SU-DHL-6 (cell line): ENCODE measurements around the gene SLC29A2.

Experiments used
- H2AFZ ChIP-seq: fragments of 200-600 bp; sonication (generic); 2 replicates; pipeline ENCODE4 v1.6.1; 2014; ENCODE audit warnings: low read depth, mild to moderate bottlenecking, moderate library complexity, mixed read lengths, antibody characterized with exemption, low read length; ENCODE audit not compliant: severe bottlenecking
- H3F3A ChIP-seq: fragments of 200-600 bp; shearing (Covaris generic); 2 replicates; pipeline ENCODE4 v1.6.0; 2016; ENCODE audit warnings: antibody characterized with exemption, mild to moderate bottlenecking; ENCODE audit not compliant: insufficient read depth
- H3K27ac ChIP-seq: fragments of 200-600 bp; sonication (generic); 2 replicates; pipeline ENCODE4 v1.5.1; 2016; ENCODE audit warnings: low read depth, mild to moderate bottlenecking, low read length, moderate library complexity, mixed read lengths
- H3K27me3 ChIP-seq: fragments of 200-600 bp; sonication (generic), shearing (Covaris generic); 2 replicates; pipeline ENCODE4 v1.6.0; 2014; ENCODE audit warnings: mild to moderate bottlenecking, low read length
- H3K36me3 ChIP-seq: fragments of 200-600 bp; sonication (generic); 2 replicates; pipeline ENCODE4 v1.6.1; 2014; ENCODE audit warnings: mild to moderate bottlenecking, low read length, mixed read lengths
- H3K4me2 ChIP-seq: fragments of 300-600, 200-600 bp; shearing (Covaris generic), sonication (generic); 2 replicates; pipeline ENCODE4 v1.6.0; 2014; ENCODE audit warnings: low read length, low read depth, mild to moderate bottlenecking; ENCODE audit not compliant: poor library complexity, severe bottlenecking
- H3K4me3 ChIP-seq: fragments of 200-600 bp; sonication (generic); 2 replicates; pipeline ENCODE4 v1.5.1; 2014; ENCODE audit warnings: antibody characterized with exemption, low read length, mild to moderate bottlenecking, mixed read lengths; ENCODE audit not compliant: insufficient read depth, poor library complexity, severe bottlenecking
- H3K79me2 ChIP-seq: fragments of 200-600 bp; sonication (generic); 2 replicates; pipeline ENCODE4 v1.6.1; 2014; ENCODE audit warnings: mild to moderate bottlenecking, low read length, moderate library complexity; ENCODE audit not compliant: insufficient read depth
- H3K9ac ChIP-seq: fragments of 200-600 bp; sonication (generic); 2 replicates; pipeline ENCODE4 v1.7.0; 2014; ENCODE audit warnings: mild to moderate bottlenecking, low read length
- H3K9me2 ChIP-seq: fragments of 200-600 bp; sonication (generic); replicated peaks from 2 replicates; pipeline ENCODE4 v1.6.1; 2014; ENCODE audit warnings: low read length; ENCODE audit not compliant: insufficient read depth
- H3K9me3 ChIP-seq: fragments of 200-600 bp; sonication (generic); 2 replicates; pipeline ENCODE4 v1.6.1; 2014; ENCODE audit warnings: low read length, mixed read lengths; ENCODE audit not compliant: insufficient read depth
- H4K20me1 ChIP-seq: fragments of 200-600 bp; sonication (generic); 2 replicates; pipeline ENCODE4 v1.6.1; 2014; ENCODE audit warnings: low read depth, mild to moderate bottlenecking, antibody characterized with exemption, low read length, moderate library complexity, mixed read lengths
- EZH2phosphoT487 ChIP-seq: fragments of 200-600 bp; sonication (generic), shearing (Covaris generic); conservative IDR thresholded peaks from 2 replicates; pipeline ENCODE4 v1.6.1; 2018; ENCODE audit warnings: mild to moderate bottlenecking, antibody characterized with exemption, low read length, moderate library complexity, mixed read lengths
- TF ChIP-seq, protein P1 (sequence below): fragments of 200-600 bp; sonication (generic); IDR thresholded peaks from one replicate; pipeline ENCODE4 v1.5.1; 2017; ENCODE audit warnings: antibody characterized with exemption, mild to moderate bottlenecking, low read length, moderate library complexity; ENCODE audit not compliant: insufficient read depth, poor library complexity, severe bottlenecking

Gene SLC29A2

DNA sequence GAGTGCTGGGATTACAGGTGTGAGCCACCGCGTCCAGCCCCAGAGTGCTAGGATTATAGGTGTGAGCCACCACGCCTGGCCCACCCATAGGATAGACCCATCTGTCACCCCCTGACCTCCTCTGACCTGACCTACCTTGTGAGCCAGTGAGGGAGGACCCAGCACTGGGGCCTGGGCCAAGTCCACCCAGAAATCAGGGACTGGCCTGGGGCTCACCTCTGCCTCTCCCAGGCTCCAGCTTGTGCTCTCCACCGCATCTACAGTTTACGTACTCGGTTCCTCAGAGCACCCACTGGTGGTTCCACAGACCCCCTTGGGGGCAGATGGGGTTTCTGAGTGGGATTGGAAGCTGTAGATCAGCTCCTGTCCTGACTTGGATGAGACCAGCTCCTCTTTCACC is 6.4 kb downstream of the SLC29A2 start:
- Histone ChIP-seq H3K36me3 (no peaks in the 10 kb centered on the region), H3K9me3 (no peaks in the 10 kb centered on the region), H3K9ac (no peak overlapping the region), H3K4me3 (no peak overlapping the region), H2AFZ (no peak overlapping the region), H3K27ac (no peak overlapping the region), H3K79me2 (no peaks in the 10 kb centered on the region), H3K9me2 (no peaks in the 10 kb centered on the region), H4K20me1 (no peaks in the 10 kb centered on the region), H3F3A (no peaks in the 10 kb centered on the region), H3K27me3 (no peaks in the 10 kb centered on the region), H3K4me2 (no peak overlapping the region)
- TF ChIP-seq, protein P1, sequence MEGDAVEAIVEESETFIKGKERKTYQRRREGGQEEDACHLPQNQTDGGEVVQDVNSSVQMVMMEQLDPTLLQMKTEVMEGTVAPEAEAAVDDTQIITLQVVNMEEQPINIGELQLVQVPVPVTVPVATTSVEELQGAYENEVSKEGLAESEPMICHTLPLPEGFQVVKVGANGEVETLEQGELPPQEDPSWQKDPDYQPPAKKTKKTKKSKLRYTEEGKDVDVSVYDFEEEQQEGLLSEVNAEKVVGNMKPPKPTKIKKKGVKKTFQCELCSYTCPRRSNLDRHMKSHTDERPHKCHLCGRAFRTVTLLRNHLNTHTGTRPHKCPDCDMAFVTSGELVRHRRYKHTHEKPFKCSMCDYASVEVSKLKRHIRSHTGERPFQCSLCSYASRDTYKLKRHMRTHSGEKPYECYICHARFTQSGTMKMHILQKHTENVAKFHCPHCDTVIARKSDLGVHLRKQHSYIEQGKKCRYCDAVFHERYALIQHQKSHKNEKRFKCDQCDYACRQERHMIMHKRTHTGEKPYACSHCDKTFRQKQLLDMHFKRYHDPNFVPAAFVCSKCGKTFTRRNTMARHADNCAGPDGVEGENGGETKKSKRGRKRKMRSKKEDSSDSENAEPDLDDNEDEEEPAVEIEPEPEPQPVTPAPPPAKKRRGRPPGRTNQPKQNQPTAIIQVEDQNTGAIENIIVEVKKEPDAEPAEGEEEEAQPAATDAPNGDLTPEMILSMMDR, result no peak
- no peak for TF ChIP-seq EZH2phosphoT487

DNA sequence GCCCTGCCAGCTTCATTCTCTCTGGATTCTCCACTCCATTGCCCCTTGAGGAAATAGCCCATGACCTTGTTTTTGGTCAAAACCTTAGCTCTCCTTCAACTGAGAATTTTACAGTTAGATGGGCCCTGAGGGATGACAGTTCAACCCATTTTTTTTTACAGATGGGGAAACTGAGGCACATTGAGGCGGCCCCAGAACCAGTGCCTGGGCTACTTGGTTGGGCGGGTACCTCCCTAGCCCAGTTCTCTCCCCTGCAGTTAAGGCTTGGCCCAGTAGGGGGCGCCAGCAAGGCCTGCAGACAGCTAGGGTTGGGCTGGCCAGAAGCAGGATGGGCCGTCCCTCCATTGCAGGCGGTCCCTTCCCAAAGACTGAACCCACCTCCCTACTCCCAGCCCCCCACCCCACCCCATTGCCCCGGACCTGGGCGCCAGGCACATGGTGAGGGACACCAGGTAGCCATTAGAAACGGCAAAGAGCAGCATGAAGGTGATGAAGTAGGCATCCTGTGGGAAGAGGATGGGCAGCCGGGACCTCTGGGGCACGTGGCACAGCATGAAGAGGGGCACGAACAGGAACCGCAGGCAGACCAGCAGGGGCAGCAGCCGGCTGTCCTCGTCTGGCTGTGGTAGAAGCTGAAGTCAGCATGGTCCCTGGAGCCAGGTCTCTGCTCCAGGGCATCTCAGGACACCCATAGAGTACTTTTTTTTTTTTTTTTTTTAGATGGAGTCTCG is 7.6 kb downstream of the SLC29A2 start:
- no peaks in the 10 kb centered on the region for H3K9me2 ChIP-seq
- no peak overlapping the region for H3K4me2 ChIP-seq
- no peak overlapping the region for H3K9ac ChIP-seq
- no peaks in the 10 kb centered on the region for H3K27me3 ChIP-seq
- no peak overlapping the region for H2AFZ ChIP-seq
- H3F3A ChIP-seq, result no peaks in the 10 kb centered on the region
- H4K20me1 ChIP-seq, result no peaks in the 10 kb centered on the region
- no peak overlapping the region for H3K4me3 ChIP-seq
- no peak overlapping the region for H3K27ac ChIP-seq
- no peaks in the 10 kb centered on the region for H3K36me3 ChIP-seq
- no peak for TF ChIP-seq EZH2phosphoT487
- TF ChIP-seq, protein P1, result peak; percentile 96
- H3K9me3 ChIP-seq, result no peaks in the 10 kb centered on the region
- H3K79me2 ChIP-seq, result no peaks in the 10 kb centered on the region

DNA sequence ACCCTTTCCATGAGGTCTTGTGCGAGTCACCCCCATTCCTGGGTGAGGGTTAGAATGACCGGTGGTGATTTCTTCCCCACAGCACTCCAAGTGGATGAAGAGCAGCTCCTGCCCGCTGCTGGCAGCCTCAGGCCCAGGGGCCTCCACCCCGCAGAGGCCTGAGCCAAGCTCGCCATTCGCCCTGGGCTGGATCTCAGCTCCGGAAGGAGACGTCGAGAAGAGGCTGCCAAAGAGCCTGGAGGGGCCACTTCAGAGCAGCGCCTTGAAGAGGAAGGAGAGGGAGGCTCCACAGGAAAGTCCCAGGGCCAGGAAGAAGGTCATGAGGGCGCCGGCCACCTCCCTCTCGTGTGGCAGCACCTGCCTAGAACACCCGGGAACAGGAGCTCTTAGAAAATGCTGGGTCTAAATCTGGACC is 8.4 kb downstream of the SLC29A2 start:
- H3K9ac ChIP-seq, result no peak overlapping the region
- no peak overlapping the region for H3K4me2 ChIP-seq
- H3F3A ChIP-seq, result no peaks in the 10 kb centered on the region
- H3K9me3 ChIP-seq, result no peaks in the 10 kb centered on the region
- H3K9me2 ChIP-seq, result no peaks in the 10 kb centered on the region
- H3K4me3 ChIP-seq, result no peak overlapping the region
- no peaks in the 10 kb centered on the region for H4K20me1 ChIP-seq
- no peak overlapping the region for H3K27ac ChIP-seq
- H3K79me2 ChIP-seq, result no peaks in the 10 kb centered on the region
- H3K36me3 ChIP-seq, result no peaks in the 10 kb centered on the region
- H2AFZ ChIP-seq, result no peak overlapping the region
- H3K27me3 ChIP-seq, result no peaks in the 10 kb centered on the region
- TF ChIP-seq EZH2phosphoT487, result no peak
- TF ChIP-seq, protein P1, result no peak
